Measurements from ENCODE around the gene EPB41L2. TPM values are rescaled to one million over a fixed set of nuclear protein-coding genes. Genes with fewer than 3 reads are reported as not detected.

Gene EPB41L2
- total RNA-seq, 1 experiment from 2014 or later, result 74.8 TPM

- ChIA-PET RAD21 (ENCODE audit: low non-redundant PET in 1 of 2, low total read pairs in 2 of 2, uncharacterized antibody in 2 of 2, unreplicated experiment in 2 of 2) (no interaction called here), POLR2A (no interaction called here), CTCF (no interaction called here)
- no peak for DNase-seq (ENCODE audit: low read depth, low spot score)
- Histone ChIP-seq H3K4me3 (replicated peaks in 1 of 2; ENCODE audit: low read depth in 1 of 2, low read length in 2 of 2) (no peak overlapping the region), H3K4me1 (ENCODE audit: control insufficient read depth in 1 of 2, insufficient read depth in 2 of 2, low read length in 2 of 2) (peaks cover 12 to 21% of the 10 kb centered on the region in 2 experiments), H3K9ac (ENCODE audit: low read length) (no peak overlapping the region), H3K36me3 (ENCODE audit: control insufficient read depth in 1 of 2, insufficient read depth in 2 of 2, low read length in 2 of 2) (no peaks in the 10 kb centered on the region), H3K27ac (ENCODE audit: low read depth, low read length) (no peak overlapping the region), H4K20me1 (ENCODE audit: insufficient read depth) (no peaks in the 10 kb centered on the region), H3K79me2 (ENCODE audit: insufficient read depth, low read length) (peaks cover 27% of the 10 kb centered on the region), H2AFZ (ENCODE audit: low read depth, low read length, poor library complexity, severe bottlenecking) (no peak overlapping the region), H3K9me2 (ENCODE audit: insufficient read depth) (peaks cover 3% of the 10 kb centered on the region; the same call in 1 of the 2 replicates), H3K9me3 (ENCODE audit: control insufficient read depth in 1 of 2, insufficient read depth in 1 of 2, low read depth in 1 of 2, low read length in 2 of 2) (no peaks in the 10 kb centered on the region), H3K27me3 (ENCODE audit: insufficient read depth, low read length) (no peaks in the 10 kb centered on the region), H3K4me2 (ENCODE audit: low read length) (no peak overlapping the region)
- no peak for TF ChIP-seq ELF1 (IDR thresholded peaks at IDR 0.05; ENCODE audit: borderline replicate concordance, low read depth)
- no peak for TF ChIP-seq EGR1 (IDR thresholded peaks at IDR 0.05; ENCODE audit: low read depth)
- intact Hi-C loops (cut with micrococcal nuclease), result no loop called here
- no peak for ATAC-seq
- BruUV-seq (replicated peaks), result no TSS peak
Observed at GRCh38 chr6:130994319-130995097, 68.5 kb downstream of the EPB41L2 start.

- CTCF ChIA-PET, result no interaction called here
- no peaks in the 10 kb centered on the region for H3K9me3 ChIP-seq (ENCODE audit: control insufficient read depth in 1 of 2, insufficient read depth in 1 of 2, low read depth in 1 of 2, low read length in 2 of 2)
- DNase-seq (ENCODE audit: low read depth, low spot score) (no peak), ATAC-seq (no peak)
- H3K36me3 ChIP-seq (ENCODE audit: control insufficient read depth in 1 of 2, insufficient read depth in 2 of 2, low read length in 2 of 2), result no peaks in the 10 kb centered on the region
- H3K4me2 ChIP-seq (ENCODE audit: low read length), result no peak overlapping the region
- peaks cover 3% of the 10 kb centered on the region; the same call in 1 of the 2 replicates for H3K9me2 ChIP-seq (ENCODE audit: insufficient read depth)
- H3K4me1 ChIP-seq (ENCODE audit: control insufficient read depth in 1 of 2, insufficient read depth in 2 of 2, low read length in 2 of 2), result peaks cover 12 to 31% of the 10 kb centered on the region in 2 experiments
- H3K4me3 ChIP-seq (replicated peaks in 1 of 2; ENCODE audit: low read depth in 1 of 2, low read length in 2 of 2), result no peak overlapping the region
- no peak overlapping the region for H3K9ac ChIP-seq (ENCODE audit: low read length)
- H3K27ac ChIP-seq (ENCODE audit: low read depth, low read length), result no peak overlapping the region
- no peak overlapping the region for H2AFZ ChIP-seq (ENCODE audit: low read depth, low read length, poor library complexity, severe bottlenecking)
- no TSS peak for BruUV-seq (replicated peaks)
- POLR2A ChIA-PET, result no interaction called here
- no peaks in the 10 kb centered on the region for H4K20me1 ChIP-seq (ENCODE audit: insufficient read depth)
- RAD21 ChIA-PET (ENCODE audit: low non-redundant PET in 1 of 2, low total read pairs in 2 of 2, uncharacterized antibody in 2 of 2, unreplicated experiment in 2 of 2), result no interaction called here
- peaks cover 15% of the 10 kb centered on the region for H3K79me2 ChIP-seq (ENCODE audit: insufficient read depth, low read length)
- intact Hi-C loops (cut with micrococcal nuclease), result no loop called here
- H3K27me3 ChIP-seq (ENCODE audit: insufficient read depth, low read length), result no peaks in the 10 kb centered on the region
- TF ChIP-seq CEBPB (IDR thresholded peaks at IDR 0.05; ENCODE audit: low read depth), result no peak
- TF ChIP-seq JUND (IDR thresholded peaks at IDR 0.05), result no peak
- TF ChIP-seq YY1 (IDR thresholded peaks at IDR 0.05; ENCODE audit: extremely low read depth, insufficient replicate concordance, low read depth, low read length), result no peak
- no peak for TF ChIP-seq CBX3 (IDR thresholded peaks at IDR 0.05; ENCODE audit: low read depth)
- no peak for TF ChIP-seq TCF7L2 (IDR thresholded peaks at IDR 0.05; ENCODE audit: borderline replicate concordance, extremely low read depth, insufficient read depth, insufficient read length)
- no peak for TF ChIP-seq ELF1 (IDR thresholded peaks at IDR 0.05; ENCODE audit: borderline replicate concordance, low read depth)
- no peak for TF ChIP-seq RAD21 (IDR thresholded peaks at IDR 0.05; ENCODE audit: low read depth)
- no peak for TF ChIP-seq EZH2phosphoT487 (IDR thresholded peaks at IDR 0.05; ENCODE audit: borderline replicate concordance)
- no peak for TF ChIP-seq ZBTB33 (IDR thresholded peaks at IDR 0.05; ENCODE audit: extremely low read depth, insufficient replicate concordance, low read length)
- TF ChIP-seq EGR1 (IDR thresholded peaks at IDR 0.05; ENCODE audit: low read depth), result no peak
- TF ChIP-seq ZNF274 (IDR thresholded peaks at IDR 0.05; ENCODE audit: low read depth, low read length), result no peak
- no peak for TF ChIP-seq SP1 (IDR thresholded peaks at IDR 0.05; ENCODE audit: low read depth)
- TF ChIP-seq CTCF (IDR thresholded peaks at IDR 0.05 in 2 of 3, conservative IDR thresholded peaks at IDR 0.05 in 1 of 3; ENCODE audit: borderline replicate concordance in 1 of 3, insufficient read depth in 1 of 3, low read depth in 2 of 3, low read length in 2 of 3), result no peak
- no peak for TF ChIP-seq ZFX (IDR thresholded peaks at IDR 0.05)
Observed at GRCh38 chr6:130993292-130993765, 69.7 kb downstream of the EPB41L2 start.
